GM19397 (cell line): ENCODE measurements around the gene CDC26.
"Not testable (repeated sequence)": the region's sequence is repeated elsewhere in the genome, so short reads cannot be mapped to it uniquely, and the experiment has no call there.

Experiments
- ATAC-seq: cut with Tn5 transposase; IDR thresholded peaks from one replicate; pipeline ENCODE4 v1.9.1; 2021; ENCODE audit warnings: mild to moderate bottlenecking, moderate library complexity; ENCODE audit not compliant: unreplicated experiment

Gene CDC26

GRCh38 chr9:113296247-113296646 is 20.9 kb upstream of the CDC26 start:
- not testable (repeated sequence) for ATAC-seq

GRCh38 chr9:113293285-113293878 is 18.0 kb upstream of the CDC26 start:
- no peak for ATAC-seq

GRCh38 chr9:113290052-113290607 is 14.8 kb upstream of the CDC26 start:
- ATAC-seq = no peak

- no peak for ATAC-seq
These were observed 13.7 kb upstream of the CDC26 start for GRCh38 chr9:113289091-113289490.

- ATAC-seq = no peak
These were observed 6.0 kb upstream of the CDC26 start for GRCh38 chr9:113281356-113281755.

GRCh38 chr9:113278840-113279239 is 3.5 kb upstream of the CDC26 start:
- no peak for ATAC-seq

GRCh38 chr9:113274474-113275156 is 757 bp downstream of the CDC26 start:
- peak; percentile 4 for ATAC-seq

GRCh38 chr9:113269871-113270270 is 5.5 kb downstream of the CDC26 start:
- no peak for ATAC-seq

GRCh38 chr9:113269355-113269754 is 6.0 kb downstream of the CDC26 start:
- ATAC-seq = no peak

GRCh38 chr9:113267911-113268566 is 7.3 kb downstream of the CDC26 start:
- ATAC-seq = no peak

- no peak for ATAC-seq
These were observed 9.2 kb downstream of the CDC26 start for GRCh38 chr9:113266174-113266573.

- no peak for ATAC-seq
These were observed 13.3 kb downstream of the CDC26 start for GRCh38 chr9:113261917-113262671.

- ATAC-seq = no peak
These were observed 17.1 kb downstream of the CDC26 start for GRCh38 chr9:113258282-113258681.

- ATAC-seq = no peak
These were observed 17.5 kb downstream of the CDC26 start for GRCh38 chr9:113257863-113258262.

GRCh38 chr9:113255438-113255837 is 19.9 kb downstream of the CDC26 start:
- no peak for ATAC-seq

- ATAC-seq = no peak
These were observed 20.4 kb downstream of the CDC26 start for GRCh38 chr9:113254991-113255390.

- ATAC-seq = no peak
These were observed 24.6 kb downstream of the CDC26 start for GRCh38 chr9:113250807-113251206.

GRCh38 chr9:113249661-113250060 is 25.7 kb downstream of the CDC26 start:
- not testable (repeated sequence) for ATAC-seq

- ATAC-seq = no peak
These were observed 27.7 kb downstream of the CDC26 start for GRCh38 chr9:113247640-113248039.

GRCh38 chr9:113246928-113247327 is 28.4 kb downstream of the CDC26 start:
- ATAC-seq = no peak

GRCh38 chr9:113245894-113246293 is 29.5 kb downstream of the CDC26 start:
- no peak for ATAC-seq
